Measurements from ENCODE around the gene BTBD16. TPM values are rescaled to one million over a fixed set of nuclear protein-coding genes. Genes with fewer than 3 reads are reported as not detected.

BTBD16 gene
- total RNA-seq, 1 donor from 2014 or later, result 1.3 TPM

DNA sequence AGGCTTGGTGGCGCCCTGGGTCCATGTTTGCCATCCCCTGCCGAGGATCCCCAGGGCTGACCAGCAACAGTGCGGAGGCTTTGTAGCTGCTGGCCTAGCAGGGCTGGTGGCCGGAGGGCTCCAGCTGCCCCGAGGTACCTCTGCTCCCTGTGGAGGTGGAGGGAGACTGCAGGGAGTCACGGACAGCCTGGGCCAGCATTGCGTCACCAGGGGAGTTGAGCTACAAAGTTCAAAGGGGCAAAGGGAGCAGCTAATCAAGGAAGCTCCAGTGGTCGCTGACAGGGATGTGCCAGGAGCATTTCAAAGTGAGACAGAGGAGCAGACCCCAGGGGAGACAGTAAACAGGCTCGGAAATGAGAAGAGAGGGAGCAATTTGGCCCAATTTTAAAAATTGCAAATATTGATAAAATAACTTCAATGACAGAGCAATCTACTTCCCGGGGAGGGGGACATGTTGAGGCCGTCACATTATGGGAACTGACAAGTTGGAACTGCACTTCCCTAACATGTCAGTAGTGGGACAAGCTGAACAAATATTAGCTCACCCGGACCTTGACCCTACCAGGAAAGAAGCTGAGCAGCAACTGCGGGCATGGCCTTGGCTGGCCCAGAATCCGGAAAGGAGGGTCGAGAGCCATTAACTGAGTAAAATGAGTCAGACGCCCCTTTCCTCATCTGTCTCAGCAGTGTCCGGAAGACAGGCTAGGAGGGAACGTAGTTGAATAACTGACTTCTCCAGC lies 39.4 kb downstream of the BTBD16 start:
- TF ChIP-seq, protein P1, sequence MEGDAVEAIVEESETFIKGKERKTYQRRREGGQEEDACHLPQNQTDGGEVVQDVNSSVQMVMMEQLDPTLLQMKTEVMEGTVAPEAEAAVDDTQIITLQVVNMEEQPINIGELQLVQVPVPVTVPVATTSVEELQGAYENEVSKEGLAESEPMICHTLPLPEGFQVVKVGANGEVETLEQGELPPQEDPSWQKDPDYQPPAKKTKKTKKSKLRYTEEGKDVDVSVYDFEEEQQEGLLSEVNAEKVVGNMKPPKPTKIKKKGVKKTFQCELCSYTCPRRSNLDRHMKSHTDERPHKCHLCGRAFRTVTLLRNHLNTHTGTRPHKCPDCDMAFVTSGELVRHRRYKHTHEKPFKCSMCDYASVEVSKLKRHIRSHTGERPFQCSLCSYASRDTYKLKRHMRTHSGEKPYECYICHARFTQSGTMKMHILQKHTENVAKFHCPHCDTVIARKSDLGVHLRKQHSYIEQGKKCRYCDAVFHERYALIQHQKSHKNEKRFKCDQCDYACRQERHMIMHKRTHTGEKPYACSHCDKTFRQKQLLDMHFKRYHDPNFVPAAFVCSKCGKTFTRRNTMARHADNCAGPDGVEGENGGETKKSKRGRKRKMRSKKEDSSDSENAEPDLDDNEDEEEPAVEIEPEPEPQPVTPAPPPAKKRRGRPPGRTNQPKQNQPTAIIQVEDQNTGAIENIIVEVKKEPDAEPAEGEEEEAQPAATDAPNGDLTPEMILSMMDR (conservative IDR thresholded peaks at IDR 0.05; ENCODE audit: low read depth, low read length), result peak; percentile 23
- DNase-seq (ENCODE audit: low read depth), result no peak
- no peak overlapping the region for H3K4me3 ChIP-seq (ENCODE audit: low read depth, low read length)

DNA sequence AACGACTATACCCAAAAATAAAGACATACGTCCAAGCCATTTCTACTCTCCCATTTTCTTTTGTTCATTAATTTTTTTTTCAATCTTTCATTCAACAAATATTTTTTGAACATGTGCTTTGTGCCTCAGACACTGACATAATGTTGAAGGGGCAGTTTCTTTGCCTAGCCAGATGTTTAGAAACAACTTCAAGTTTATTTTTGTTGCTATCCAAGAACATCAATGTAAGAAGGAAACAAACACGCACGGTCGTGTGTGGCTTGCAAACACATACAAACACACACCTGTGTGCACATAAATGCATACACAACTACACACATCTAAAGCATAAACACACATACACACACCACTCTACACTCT lies 39.9 kb downstream of the BTBD16 start:
- H3K4me3 ChIP-seq (ENCODE audit: low read depth, low read length), result no peak overlapping the region

DNA sequence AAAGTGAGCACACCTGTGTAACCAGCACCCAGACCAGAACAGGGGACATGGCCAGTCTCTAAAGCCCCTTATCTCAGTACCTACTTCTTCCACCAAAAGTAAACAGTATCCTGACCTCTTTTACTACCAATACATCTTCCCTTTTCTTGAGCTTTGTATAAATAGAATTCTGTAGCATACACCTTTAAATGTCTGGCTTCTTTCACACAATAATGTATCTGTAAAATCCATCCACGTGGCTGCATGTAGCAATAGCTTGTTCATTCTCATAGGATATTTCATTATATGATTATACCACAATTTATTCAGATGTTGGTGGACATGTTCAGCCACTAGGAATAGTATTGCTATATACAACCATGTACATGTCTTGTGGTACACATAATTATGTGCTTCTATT lies 40.6 kb downstream of the BTBD16 start:
- DNase-seq (ENCODE audit: low read depth), result no peak
- TF ChIP-seq, protein P1 (conservative IDR thresholded peaks at IDR 0.05; ENCODE audit: low read depth, low read length), result no peak
- H3K4me3 ChIP-seq (ENCODE audit: low read depth, low read length), result no peak overlapping the region

More for the DNA sequence above, 39.9 kb downstream of the BTBD16 start:
- TF ChIP-seq, protein P1 (conservative IDR thresholded peaks at IDR 0.05; ENCODE audit: low read depth, low read length), result no peak
- DNase-seq (ENCODE audit: low read depth), result no peak

DNA sequence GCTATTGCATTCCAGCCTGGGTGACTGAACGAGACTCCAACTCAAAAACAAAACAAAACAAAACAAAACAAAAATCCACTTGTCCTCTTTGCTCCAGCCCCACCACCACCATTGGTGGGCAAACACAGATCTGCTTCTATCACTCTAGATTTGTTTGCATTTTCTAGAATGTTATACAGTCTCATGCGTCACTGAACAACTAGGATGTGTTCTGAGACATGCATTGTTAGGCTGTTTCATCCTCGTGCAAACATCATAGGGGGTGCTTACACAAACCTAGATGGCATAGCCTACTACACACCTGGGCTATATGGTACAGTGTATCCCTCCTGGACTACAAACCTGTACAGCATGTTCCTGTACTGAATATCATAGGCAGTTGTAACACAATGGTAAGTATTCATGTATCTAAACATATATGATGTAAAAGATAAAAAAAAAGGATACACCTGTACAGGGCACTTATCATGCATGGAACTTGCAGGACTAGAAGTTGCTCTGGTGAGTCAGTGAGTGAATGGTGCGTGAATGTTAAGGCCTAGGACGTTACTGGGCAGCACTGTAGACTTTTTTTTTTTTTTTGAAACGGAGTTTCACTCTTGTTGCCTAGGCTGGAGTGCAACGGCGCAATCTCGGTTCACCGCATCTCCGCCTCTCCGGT lies 45.3 kb downstream of the BTBD16 start:
- TF ChIP-seq, protein P1 (conservative IDR thresholded peaks at IDR 0.05; ENCODE audit: low read depth, low read length), result no peak
- no peak overlapping the region for H3K4me3 ChIP-seq (ENCODE audit: low read depth, low read length)
- DNase-seq (ENCODE audit: low read depth), result no peak

DNA sequence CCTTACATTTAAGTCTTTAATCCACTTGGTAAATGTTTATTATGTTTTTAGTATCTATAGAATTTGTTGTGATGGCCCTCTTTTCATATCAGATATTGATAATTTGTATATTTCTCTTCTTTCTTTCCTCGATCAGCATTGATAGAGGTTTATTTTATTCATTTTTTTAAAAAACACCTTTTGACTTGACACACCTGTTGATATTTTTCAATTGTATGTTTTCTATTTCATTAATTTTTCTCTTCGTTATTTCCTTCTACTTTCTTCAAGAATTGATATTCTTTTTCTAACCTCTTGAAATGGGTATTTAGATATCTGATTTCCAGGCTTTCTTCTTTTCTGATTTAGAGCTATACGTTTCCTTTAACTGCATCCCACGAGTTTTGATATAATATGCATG lies 50.9 kb downstream of the BTBD16 start:
- no peak overlapping the region for H3K4me3 ChIP-seq (ENCODE audit: low read depth, low read length)
- TF ChIP-seq, protein P1 (conservative IDR thresholded peaks at IDR 0.05; ENCODE audit: low read depth, low read length), result no peak
- DNase-seq (ENCODE audit: low read depth), result no peak

DNA sequence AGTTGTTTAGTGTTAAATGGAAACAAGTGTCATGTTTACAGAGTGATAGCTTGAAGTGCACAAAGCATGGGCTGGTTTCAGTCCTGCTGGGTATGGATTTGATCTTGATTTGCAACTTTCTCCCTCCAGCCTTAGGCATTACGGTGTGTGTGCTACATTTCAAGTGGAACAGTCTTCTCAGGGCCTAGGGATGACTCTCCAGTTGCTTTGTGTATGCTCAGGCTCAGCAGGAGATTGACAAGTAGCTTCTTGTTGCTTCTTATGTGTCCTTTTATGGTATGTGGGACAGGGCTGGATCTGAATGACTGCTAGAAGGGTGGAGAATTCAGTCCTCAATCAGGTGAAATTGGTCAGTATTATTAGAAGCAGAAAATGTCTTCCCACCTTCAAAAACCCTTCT lies 52.1 kb downstream of the BTBD16 start:
- no peak for DNase-seq (ENCODE audit: low read depth)
- TF ChIP-seq, protein P1 (conservative IDR thresholded peaks at IDR 0.05; ENCODE audit: low read depth, low read length), result no peak
- H3K4me3 ChIP-seq (ENCODE audit: low read depth, low read length), result no peak overlapping the region
